Stomach smooth muscle (tissue), 2 donors: ENCODE results near the gene HILPDA.
A peak's percentile ranks its signal among the peaks of the same experiment; 100 is the strongest.
"Not testable (repeated sequence)": the region's sequence is repeated elsewhere in the genome, so short reads cannot be mapped to it uniquely, and the experiment has no call there.

Experiments
- H3K27ac ChIP-seq: one replicate; pipeline ENCODE4 v1.7.0; 2013; ENCODE audit warnings: mild to moderate bottlenecking, low read length, inconsistent platforms
- H3K27me3 ChIP-seq, 2 donors: one replicate each; pipeline ENCODE4 v1.7.0; 2013; ENCODE audit warnings: low read length in 2 of 2; ENCODE audit not compliant: insufficient read depth in 2 of 2, control insufficient read depth in 1 of 2
- H3K36me3 ChIP-seq, 2 donors: one replicate each; pipeline ENCODE4 v1.7.0; 2013; ENCODE audit warnings: low read length in 2 of 2; ENCODE audit not compliant: control insufficient read depth in 2 of 2, insufficient read depth in 2 of 2
- H3K4me1 ChIP-seq: one replicate; pipeline ENCODE4 v1.7.0; 2013; ENCODE audit warnings: low read length; ENCODE audit not compliant: control insufficient read depth, insufficient read depth
- H3K4me3 ChIP-seq, 2 donors: one replicate each; pipeline ENCODE4 v1.7.0; 2013; ENCODE audit warnings: low read length in 2 of 2
- H3K9ac ChIP-seq, 2 donors: one replicate each; pipeline ENCODE4 v1.7.0; 2013; ENCODE audit warnings: low read length in 2 of 2, mild to moderate bottlenecking in 1 of 2
- H3K9me3 ChIP-seq, 2 donors: one replicate each; pipeline ENCODE4 v1.7.0; 2013; ENCODE audit warnings: low read length in 2 of 2; ENCODE audit not compliant: control insufficient read depth in 2 of 2
- donor health status: healthy.
- donor health status: Pancreatic carcinoma.

HILPDA gene

GRCh38 chr7:128452552-128452951, 3.1 kb upstream of the HILPDA start:
- peaks cover 0 to 3% of the 10 kb centered on the region in 2 donors for H3K36me3 ChIP-seq
- H3K27ac ChIP-seq: no peak overlapping the region
- H3K27me3 ChIP-seq: no peaks in the 10 kb centered on the region
- no peaks in the 10 kb centered on the region for H3K9me3 ChIP-seq
- peaks cover 38% of the 10 kb centered on the region for H3K4me1 ChIP-seq
- H3K4me3 ChIP-seq: no peak overlapping the region
- H3K9ac ChIP-seq: no peak overlapping the region

- Histone ChIP-seq H3K27me3 (no peaks in the 10 kb centered on the region), H3K9me3 (no peaks in the 10 kb centered on the region), H3K36me3 (peaks cover 0 to 3% of the 10 kb centered on the region in 2 donors), H3K4me3 (peak overlapping the region; percentile 41 to 57), H3K9ac (peak overlapping the region; percentile 58 to 71), H3K27ac (peak overlapping the region; percentile 97), H3K4me1 (peaks cover 38% of the 10 kb centered on the region)
Observed at GRCh38 chr7:128453836-128454804, 1.6 kb upstream of the HILPDA start.

- peaks cover 41% of the 10 kb centered on the region for H3K4me1 ChIP-seq
Observed at GRCh38 chr7:128454808-128455542, 703 bp upstream of the HILPDA start.

GRCh38 chr7:128456255-128456725, 612 bp downstream of the HILPDA start:
- Histone ChIP-seq H3K27me3 (no peaks in the 10 kb centered on the region), H3K4me1 (peaks cover 39% of the 10 kb centered on the region), H3K36me3 (peaks cover 0 to 3% of the 10 kb centered on the region in 2 donors), H3K4me3 (peak overlapping the region; percentile 81 to 92), H3K9me3 (no peaks in the 10 kb centered on the region), H3K27ac (peak overlapping the region; percentile 58), H3K9ac (peak overlapping the region; percentile 71 to 76)

More at GRCh38 chr7:128454808-128455542, 703 bp upstream of the HILPDA start:
- Histone ChIP-seq H3K4me3 (peak overlapping the region; percentile 81 to 92), H3K9me3 (no peaks in the 10 kb centered on the region), H3K9ac (peak overlapping the region; percentile 71 to 80), H3K27ac (peak overlapping the region; percentile 97), H3K27me3 (no peaks in the 10 kb centered on the region), H3K36me3 (peaks cover 0 to 3% of the 10 kb centered on the region in 2 donors)

- H3K27ac ChIP-seq, H3K36me3 ChIP-seq, H3K9me3 ChIP-seq, H3K27me3 ChIP-seq, H3K4me3 ChIP-seq: not testable (repeated sequence)
- H3K9ac ChIP-seq: peak overlapping the region in 1 of 2 donors; percentile 29
- peaks cover 39% of the 10 kb centered on the region for H3K4me1 ChIP-seq
Observed at GRCh38 chr7:128457385-128457784, 1.7 kb downstream of the HILPDA start.

GRCh38 chr7:128458956-128459355, 3.3 kb downstream of the HILPDA start:
- no peaks in the 10 kb centered on the region for H3K27me3 ChIP-seq
- no peak overlapping the region for H3K4me3 ChIP-seq
- no peak overlapping the region for H3K27ac ChIP-seq
- H3K9ac ChIP-seq: no peak overlapping the region
- peaks cover 35% of the 10 kb centered on the region for H3K4me1 ChIP-seq
- H3K36me3 ChIP-seq: peaks cover 0 to 3% of the 10 kb centered on the region in 2 donors
- no peaks in the 10 kb centered on the region for H3K9me3 ChIP-seq

- peaks cover 0 to 3% of the 10 kb centered on the region in 2 donors for H3K36me3 ChIP-seq
- H3K27me3 ChIP-seq: no peaks in the 10 kb centered on the region
- peaks cover 30% of the 10 kb centered on the region for H3K4me1 ChIP-seq
- no peak overlapping the region for H3K9ac ChIP-seq
- H3K4me3 ChIP-seq: peak overlapping the region in 1 of 2 donors; percentile 1
- no peak overlapping the region for H3K27ac ChIP-seq
- H3K9me3 ChIP-seq: no peaks in the 10 kb centered on the region
Observed at GRCh38 chr7:128459394-128459878, 3.8 kb downstream of the HILPDA start.

GRCh38 chr7:128462460-128462859, 6.8 kb downstream of the HILPDA start:
- Histone ChIP-seq H3K9ac (no peak overlapping the region), H3K36me3 (no peaks in the 10 kb centered on the region), H3K4me3 (no peak overlapping the region), H3K4me1 (peaks cover 3% of the 10 kb centered on the region), H3K27me3 (no peaks in the 10 kb centered on the region), H3K27ac (no peak overlapping the region), H3K9me3 (no peaks in the 10 kb centered on the region)

- H3K4me1 ChIP-seq, H3K27me3 ChIP-seq, H3K27ac ChIP-seq, H3K4me3 ChIP-seq, H3K9ac ChIP-seq, H3K36me3 ChIP-seq, H3K9me3 ChIP-seq: not testable (repeated sequence)
Observed at GRCh38 chr7:128463345-128463744, 7.7 kb downstream of the HILPDA start.

- H3K27ac ChIP-seq, H3K4me3 ChIP-seq, H3K9ac ChIP-seq, H3K9me3 ChIP-seq, H3K4me1 ChIP-seq, H3K36me3 ChIP-seq, H3K27me3 ChIP-seq: not testable (repeated sequence)
Observed at GRCh38 chr7:128463933-128464332, 8.3 kb downstream of the HILPDA start.
